Activated T-helper 2 cell treated with anti-CD3 and anti-CD28 coated beads, Interferon-gamma antibody, Interleukin-2, Interleukin-4, amounts not matched to agents 10 μg/mL and 5 μg/mL and 100 μg/mL, durations not matched to agents 14 hours and 24 hours and 36 hours (primary cell): ENCODE data around the gene NOXO1. TPM values are rescaled to one million over a fixed set of nuclear protein-coding genes. Genes with fewer than 3 reads are reported as not detected.
"Not testable (repeated sequence)": the region's sequence is repeated elsewhere in the genome, so short reads cannot be mapped to it uniquely, and the experiment has no call there.

ENCODE experiments used
- DNase-seq: peaks from one replicate; pipeline ENCODE4 v3.0.0; 2021; ENCODE audit warnings: low spot score
- H3K27ac Mint-ChIP-seq: one replicate; pipeline ENCODE4 v1.8.0; 2021; ENCODE audit warnings: mixed read lengths
- H3K27me3 Mint-ChIP-seq: one replicate; pipeline ENCODE4 v1.8.0; 2021; ENCODE audit warnings: low read depth, mixed read lengths
- H3K36me3 Mint-ChIP-seq: one replicate; pipeline ENCODE4 v1.8.0; 2021; ENCODE audit warnings: low read depth, mixed read lengths
- H3K4me1 Mint-ChIP-seq: one replicate; pipeline ENCODE4 v1.8.0; 2021; ENCODE audit warnings: low read depth, mixed read lengths
- H3K4me3 Mint-ChIP-seq: one replicate; pipeline ENCODE4 v1.8.0; 2021; ENCODE audit warnings: low read depth, mild to moderate bottlenecking, moderate library complexity, mixed read lengths
- H3K9me3 Mint-ChIP-seq: one replicate; pipeline ENCODE4 v1.8.0; 2021; ENCODE audit warnings: mixed read lengths
- intact Hi-C: fragments of 100-400 bp; cut with micrococcal nuclease; formaldehyde crosslinking; loops from one replicate; pipeline ENCODE4 v1.15.1; 2023
- total RNA-seq: library from RNA; stranded (reverse); gene quantifications from 2 replicates; pipeline ENCODE4 v1.2.3, GENCODE V29; 2022

NOXO1 gene
- total RNA-seq, 1 donor from 2014 or later, result 0.23 TPM

GRCh38 chr16:1966460-1966859 lies 14.8 kb downstream of the NOXO1 start, which contains the start of gene RNF151:
Gene RNF151 (plus strand): TSS chr16:1966856. CDS start chr16:1966882, 26 bp downstream.
- Mint-ChIP-seq H3K27me3 (no peaks in the 10 kb centered on the region), H3K27ac (peak within 1 kb of the TSS; percentile 94), H3K4me3 (peak within 1 kb of the TSS; percentile 98), H3K36me3 (peaks cover 39% of the 10 kb centered on the region), H3K9me3 (no peaks in the 10 kb centered on the region), H3K4me1 (peaks cover 28% of the 10 kb centered on the region)
- intact Hi-C loops, result no loop called here
- DNase-seq, result no peak

GRCh38 chr16:1965396-1966001 lies 15.8 kb downstream of the NOXO1 start:
- Mint-ChIP-seq H3K27ac (peak overlapping the region; percentile 94), H3K9me3 (no peaks in the 10 kb centered on the region), H3K4me1 (peaks cover 30% of the 10 kb centered on the region), H3K27me3 (no peaks in the 10 kb centered on the region), H3K36me3 (peaks cover 48% of the 10 kb centered on the region), H3K4me3 (peak overlapping the region; percentile 98)
- no peak for DNase-seq
- intact Hi-C loops, result loop anchor here (2.0 kb wide), 2 partner anchors 25 to 183 kb away; partner anchors contain the start of genes NUBP2 and SPSB3

GRCh38 chr16:1964506-1965395 lies 16.5 kb downstream of the NOXO1 start, which contains the start of gene RPS2:
Gene RPS2 (minus strand): TSS chr16:1964826. CDS start chr16:1964625, 201 bp downstream.
- H3K27me3 Mint-ChIP-seq, result no peaks in the 10 kb centered on the region
- peak within 1 kb of the TSS; percentile 94 for H3K27ac Mint-ChIP-seq
- peaks cover 30% of the 10 kb centered on the region for H3K4me1 Mint-ChIP-seq
- peaks cover 55% of the 10 kb centered on the region for H3K36me3 Mint-ChIP-seq
- H3K4me3 Mint-ChIP-seq, result peak within 1 kb of the TSS; percentile 98
- intact Hi-C loops, result loop anchor here (2.0 kb wide), 2 partner anchors 26 to 182 kb away; partner anchors contain the start of genes NUBP2 and SPSB3
- H3K9me3 Mint-ChIP-seq, result no peaks in the 10 kb centered on the region
- DNase-seq, result peak; percentile 99

- peak overlapping the region; percentile 84 for H3K27ac Mint-ChIP-seq
- H3K36me3 Mint-ChIP-seq, result peaks cover 56% of the 10 kb centered on the region
- no peaks in the 10 kb centered on the region for H3K27me3 Mint-ChIP-seq
- intact Hi-C loops, result loop anchor here (2.0 kb wide), 2 partner anchors 27 to 181 kb away; partner anchors contain the start of genes NUBP2 and SPSB3
- no peak for DNase-seq
- H3K9me3 Mint-ChIP-seq, result no peaks in the 10 kb centered on the region
- peaks cover 32% of the 10 kb centered on the region for H3K4me1 Mint-ChIP-seq
- peak overlapping the region; percentile 98 for H3K4me3 Mint-ChIP-seq
Observed at GRCh38 chr16:1963806-1964505, 17.3 kb downstream of the NOXO1 start.

DNA sequence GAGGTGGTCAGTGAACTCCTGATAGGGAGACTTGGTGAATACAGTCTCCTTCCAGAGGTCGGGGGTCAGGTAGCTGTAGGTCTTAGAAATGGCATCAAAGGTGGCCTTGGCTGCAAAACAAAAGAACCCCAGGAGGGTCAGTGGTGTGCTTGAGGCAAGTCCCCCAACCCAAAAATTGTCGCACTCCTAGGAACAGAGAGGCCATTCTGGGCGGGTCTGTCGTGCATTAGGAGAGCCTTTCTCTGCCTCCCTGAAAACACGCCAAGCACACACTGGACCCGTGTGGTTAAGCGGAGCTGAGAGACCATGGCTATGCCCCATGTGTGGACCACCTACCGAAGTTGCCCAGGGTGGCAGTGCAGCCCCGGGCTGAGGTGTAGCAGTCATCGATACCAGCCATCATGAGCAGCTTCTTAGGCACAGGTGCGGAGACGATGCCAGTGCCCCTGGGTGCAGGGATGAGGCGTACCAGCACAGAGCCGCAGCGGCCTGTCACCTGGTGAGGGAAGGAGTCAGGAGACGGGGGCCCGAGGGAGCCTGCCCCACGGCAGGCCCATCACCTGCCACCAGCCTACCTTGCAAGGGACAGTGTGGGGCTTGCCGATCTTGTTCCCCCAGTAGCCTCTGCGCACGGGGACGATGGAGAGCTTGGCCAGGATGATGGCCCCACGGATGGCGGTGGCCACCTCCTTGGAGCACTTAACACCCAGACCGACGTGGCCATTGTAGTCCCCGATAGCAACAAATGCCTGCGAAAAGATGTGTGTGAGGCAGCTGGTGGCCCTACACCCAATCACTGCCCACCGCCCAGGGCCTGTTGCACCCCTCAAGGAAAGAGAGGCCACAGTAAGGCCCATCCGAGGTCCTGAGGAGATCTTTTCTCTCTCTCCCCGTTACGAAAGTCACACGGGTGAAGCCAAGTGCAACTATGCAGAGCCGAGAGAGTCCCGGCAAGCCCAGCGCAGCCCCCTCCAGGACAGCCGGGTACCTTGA lies 18.8 kb downstream of the NOXO1 start:
- H3K9me3 Mint-ChIP-seq, DNase-seq, H3K27me3 Mint-ChIP-seq, intact Hi-C loops: not testable (repeated sequence)
- Mint-ChIP-seq H3K27ac (peak overlapping the region; percentile 71), H3K36me3 (peaks cover 56% of the 10 kb centered on the region), H3K4me1 (peaks cover 32% of the 10 kb centered on the region), H3K4me3 (peak overlapping the region; percentile 98)

DNA sequence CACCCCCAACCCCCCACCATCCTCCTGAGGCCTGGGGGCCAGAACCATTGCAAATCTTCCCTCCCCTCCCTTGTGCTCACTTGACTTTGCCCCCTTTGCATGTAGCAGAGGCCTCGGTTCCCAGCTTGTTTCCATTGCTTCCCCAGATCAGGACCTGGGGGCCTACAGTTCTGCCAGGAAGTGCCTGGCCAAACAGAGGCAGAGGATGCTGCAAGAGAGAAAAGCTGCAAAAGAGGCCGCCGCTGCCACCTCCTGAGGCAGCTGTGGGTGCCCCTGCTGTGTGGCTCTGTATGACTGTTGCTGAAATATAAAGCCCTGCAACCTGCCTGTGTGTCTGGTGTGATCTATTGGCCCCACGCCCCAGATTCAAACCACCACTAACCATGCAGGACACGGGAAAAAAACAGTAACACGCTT lies 19.6 kb downstream of the NOXO1 start:
- Mint-ChIP-seq H3K9me3 (no peaks in the 10 kb centered on the region), H3K36me3 (peaks cover 56% of the 10 kb centered on the region), H3K27ac (peak overlapping the region; percentile 71), H3K4me1 (peaks cover 32% of the 10 kb centered on the region), H3K27me3 (no peaks in the 10 kb centered on the region), H3K4me3 (peak overlapping the region; percentile 98)
- DNase-seq, result no peak
- intact Hi-C loops, result no loop called here

- Mint-ChIP-seq H3K4me1 (peaks cover 32% of the 10 kb centered on the region), H3K27ac (peak overlapping the region; percentile 89), H3K27me3 (no peaks in the 10 kb centered on the region), H3K36me3 (peaks cover 56% of the 10 kb centered on the region), H3K9me3 (no peaks in the 10 kb centered on the region), H3K4me3 (peak overlapping the region; percentile 95)
- DNase-seq, result no peak
- intact Hi-C loops, result no loop called here
Observed at GRCh38 chr16:1960665-1961630, 20.3 kb downstream of the NOXO1 start.

DNA sequence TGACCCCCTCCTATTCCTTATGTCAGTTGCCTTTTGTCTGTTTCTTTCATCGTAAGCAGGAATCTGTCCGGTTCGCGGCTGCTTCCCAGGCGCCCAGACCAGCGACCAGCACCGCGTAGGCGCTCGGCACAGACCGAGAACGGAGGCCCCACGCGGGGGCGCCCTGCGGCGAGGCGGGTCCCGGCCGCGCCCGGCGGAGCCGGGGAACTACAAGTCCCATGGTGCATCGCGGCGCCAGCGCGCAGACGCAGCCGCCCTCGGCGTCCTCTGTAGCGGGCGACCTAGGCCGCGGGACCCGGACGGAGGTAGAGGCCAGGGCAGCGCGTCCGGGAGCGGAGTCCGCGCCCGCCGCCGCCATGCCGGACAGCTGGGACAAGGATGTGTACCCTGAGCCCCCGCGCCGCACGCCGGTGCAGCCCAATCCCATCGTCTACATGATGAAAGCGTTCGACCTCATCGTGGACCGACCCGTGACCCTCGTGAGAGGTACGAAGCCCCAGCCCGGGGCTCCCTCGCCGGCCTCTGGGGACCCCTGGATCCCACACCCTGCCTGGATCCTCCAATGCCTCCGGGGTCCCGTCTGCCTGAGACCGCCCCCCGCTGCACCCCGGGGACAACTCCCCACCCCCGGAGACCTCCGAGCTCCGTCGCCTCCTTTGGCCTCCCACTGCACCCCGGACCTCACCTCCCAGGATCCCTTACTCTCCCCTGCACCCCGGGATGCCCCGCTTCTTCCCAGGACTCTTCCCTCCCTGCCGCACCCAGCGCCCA lies 21.8 kb downstream of the NOXO1 start, which contains the start of gene NDUFB10:
Gene NDUFB10 (plus strand): TSS at position 270 of the 771 bp plus-strand sequence. CDS start 87 bp downstream, at position 357.
- Mint-ChIP-seq H3K27me3 (no peaks in the 10 kb centered on the region), H3K9me3 (no peaks in the 10 kb centered on the region), H3K27ac (peak within 1 kb of the TSS; percentile 89), H3K36me3 (peaks cover 47% of the 10 kb centered on the region), H3K4me3 (peak within 1 kb of the TSS; percentile 95), H3K4me1 (peaks cover 26% of the 10 kb centered on the region)
- peak; percentile 91 for DNase-seq
- intact Hi-C loops, result loop anchor here (1.0 kb wide), 2 partner anchors 16 to 177 kb away; partner anchors contain the start of genes MSRB1, NUBP2 and SPSB3

DNA sequence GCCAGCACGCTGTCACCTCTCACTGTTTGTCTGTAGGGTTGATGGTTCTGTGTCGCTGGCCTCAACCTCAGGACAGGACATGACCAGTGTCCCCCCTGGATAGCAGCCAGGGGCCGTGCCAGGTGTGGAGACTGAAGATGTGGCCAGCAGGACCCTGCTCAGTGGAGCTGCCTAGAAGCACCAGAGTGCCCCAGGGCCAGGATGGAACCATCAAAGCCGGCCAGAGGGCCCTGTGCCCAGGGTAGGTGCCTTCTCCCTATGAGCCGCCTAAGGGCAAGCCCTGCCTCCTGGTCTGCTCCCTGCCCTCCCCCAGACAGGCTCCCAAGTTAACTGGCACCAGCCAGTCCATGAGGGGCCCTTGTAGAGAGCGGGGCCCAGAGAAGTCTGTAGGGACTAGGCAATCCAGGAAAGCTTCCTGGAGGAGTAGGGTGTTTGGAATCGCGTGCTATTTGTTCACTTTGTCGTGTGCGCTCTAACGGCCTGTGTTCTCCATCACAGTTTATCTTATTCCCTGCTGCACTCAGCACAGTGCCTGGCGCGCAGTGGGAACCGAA lies 22.5 kb downstream of the NOXO1 start:
- Mint-ChIP-seq H3K36me3 (peaks cover 40% of the 10 kb centered on the region), H3K4me3 (peak overlapping the region; percentile 95), H3K9me3 (no peaks in the 10 kb centered on the region), H3K27me3 (no peaks in the 10 kb centered on the region), H3K4me1 (peaks cover 26% of the 10 kb centered on the region), H3K27ac (no peak overlapping the region)
- no peak for DNase-seq
- intact Hi-C loops, result loop anchor here (1.0 kb wide), 2 partner anchors 15 to 176 kb away; partner anchors contain the start of genes MSRB1, NUBP2 and SPSB3

DNA sequence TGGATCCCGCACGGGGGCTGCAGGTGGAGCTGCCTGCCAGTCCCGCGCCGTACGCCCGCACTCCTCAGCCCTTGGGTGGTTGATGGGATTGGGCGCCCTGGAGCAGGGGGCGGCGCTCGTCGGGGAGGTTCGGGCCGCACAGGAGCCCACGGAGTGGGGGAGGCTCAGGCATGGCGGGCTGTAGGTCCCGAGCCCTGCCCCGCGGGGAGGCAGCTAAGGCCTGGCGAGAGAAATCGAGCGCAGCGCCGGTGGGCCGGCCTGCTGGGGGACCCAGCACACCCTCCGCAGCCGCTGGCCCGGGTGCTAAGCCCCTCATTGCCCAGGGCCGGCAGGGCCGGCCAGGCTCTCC lies 23.2 kb downstream of the NOXO1 start:
- intact Hi-C loops, H3K27me3 Mint-ChIP-seq, H3K4me3 Mint-ChIP-seq, DNase-seq, H3K27ac Mint-ChIP-seq, H3K9me3 Mint-ChIP-seq: not testable (repeated sequence)
- peaks cover 23% of the 10 kb centered on the region for H3K4me1 Mint-ChIP-seq
- H3K36me3 Mint-ChIP-seq, result peaks cover 34% of the 10 kb centered on the region
